Liver (tissue), 9 donors: ENCODE measurements around the gene NFIA. TPM values are rescaled to one million over a fixed set of nuclear protein-coding genes. Genes with fewer than 3 reads are reported as not detected.

Experiments
- DNase-seq: peaks from one replicate; pipeline ENCODE4 v3.0.0-alpha.2; 2017; ENCODE audit warnings: low spot score
- H3K27ac ChIP-seq, 2 donors: one replicate each; pipeline ENCODE4 v1.7.0; 2013; ENCODE audit warnings: inconsistent platforms in 2 of 2, low read length in 2 of 2, control low read depth in 1 of 2, low read depth in 1 of 2, mild to moderate bottlenecking in 1 of 2
- H3K27me3 ChIP-seq, 4 donors: one replicate each; pipeline versions ENCODE4 v1.6.1 to v1.7.0; 2013; ENCODE audit warnings: low read length in 3 of 4, inconsistent platforms in 1 of 4, mild to moderate bottlenecking in 1 of 4, moderate library complexity in 1 of 4; ENCODE audit not compliant: control insufficient read depth in 4 of 4, insufficient read depth in 4 of 4
- H3K36me3 ChIP-seq, 4 donors: one replicate each; pipeline versions ENCODE4 v1.6.1 to v1.7.0; 2013; ENCODE audit warnings: low read length in 3 of 4, mild to moderate bottlenecking in 3 of 4, low read depth in 1 of 4, moderate library complexity in 1 of 4; ENCODE audit not compliant: control insufficient read depth in 4 of 4, insufficient read depth in 3 of 4
- H3K4me1 ChIP-seq, 4 donors: one replicate each; pipeline versions ENCODE4 v1.6.1 to v1.7.0; 2013; ENCODE audit warnings: low read length in 3 of 4, mild to moderate bottlenecking in 3 of 4, moderate library complexity in 1 of 4; ENCODE audit not compliant: control insufficient read depth in 4 of 4, insufficient read depth in 4 of 4
- H3K4me3 ChIP-seq, 3 donors: one replicate each; pipeline versions ENCODE4 v1.6.1 to v1.7.0; 2013; ENCODE audit warnings: low read length in 3 of 3, control low read depth in 1 of 3, low read depth in 1 of 3, mild to moderate bottlenecking in 1 of 3
- H3K9ac ChIP-seq, 2 donors: one replicate each; pipeline ENCODE4 v1.7.0; 2013; ENCODE audit warnings: low read length in 2 of 2, mild to moderate bottlenecking in 2 of 2, moderate library complexity in 2 of 2, control low read depth in 1 of 2, low read depth in 1 of 2
- H3K9me3 ChIP-seq, 4 donors: one replicate each; pipeline versions ENCODE4 v1.6.1 to v1.7.0; 2013; ENCODE audit warnings: low read length in 3 of 4; ENCODE audit not compliant: control insufficient read depth in 4 of 4
- ATF3 ChIP-seq: IDR thresholded peaks from 2 replicates; pipeline ENCODE4 v1.6.1; 2016; ENCODE audit warnings: antibody characterized with exemption
- CTCF ChIP-seq: fragments of 150-350 bp; IDR thresholded peaks from 2 replicates; pipeline ENCODE4 v1.5.1; 2017; ENCODE audit warnings: improper control_type of control experiment, low read depth, low read length; ENCODE audit not compliant: missing input control
- EGR1 ChIP-seq, 2 donors: IDR thresholded peaks; 2 replicates each; pipeline ENCODE4 v1.6.1; 2016 to 2018; ENCODE audit warnings: antibody characterized with exemption in 2 of 2, low read depth in 2 of 2
- FOXA1 ChIP-seq: IDR thresholded peaks from 2 replicates; pipeline ENCODE4 v1.6.1; 2016; ENCODE audit warnings: antibody characterized with exemption
- FOXA2 ChIP-seq: IDR thresholded peaks from 2 replicates; pipeline ENCODE4 v1.6.1; 2016; ENCODE audit warnings: antibody characterized with exemption
- GABPA ChIP-seq, 2 donors: IDR thresholded peaks in 1 of 2; conservative IDR thresholded peaks in 1 of 2; 2 replicates each; pipeline ENCODE4 v1.6.1; 2016; ENCODE audit warnings: antibody characterized with exemption in 2 of 2, mild to moderate bottlenecking in 1 of 2, moderate library complexity in 1 of 2
- HNF4A ChIP-seq, 2 donors: conservative IDR thresholded peaks; 2 replicates each; pipeline ENCODE4 v1.6.1; 2016; ENCODE audit warnings: antibody characterized with exemption in 2 of 2, mild to moderate bottlenecking in 2 of 2
- HNF4G ChIP-seq: IDR thresholded peaks from 2 replicates; pipeline ENCODE4 v1.6.1; 2016; ENCODE audit warnings: antibody characterized with exemption
- JUND ChIP-seq, 2 donors: IDR thresholded peaks; 2 replicates each; pipeline ENCODE4 v1.6.1; 2016; ENCODE audit warnings: antibody characterized with exemption in 2 of 2
- MAX ChIP-seq: IDR thresholded peaks from 2 replicates; pipeline ENCODE4 v1.6.1; 2016; ENCODE audit warnings: antibody characterized with exemption
- NR2F2 ChIP-seq: IDR thresholded peaks from 2 replicates; pipeline ENCODE4 v1.6.1; 2016; ENCODE audit warnings: antibody characterized with exemption
- RAD21 ChIP-seq, 2 donors: IDR thresholded peaks; 2 replicates each; pipeline ENCODE4 v1.6.1; 2016; ENCODE audit warnings: antibody characterized with exemption in 2 of 2, mild to moderate bottlenecking in 2 of 2
- REST ChIP-seq: IDR thresholded peaks from 2 replicates; pipeline ENCODE4 v1.6.1; 2016; ENCODE audit warnings: antibody characterized with exemption, mild to moderate bottlenecking
- RXRA ChIP-seq, 2 donors: IDR thresholded peaks; 2 replicates each; pipeline ENCODE4 v1.6.1; 2017 to 2018; ENCODE audit warnings: antibody characterized with exemption in 2 of 2, mild to moderate bottlenecking in 1 of 2
- SP1 ChIP-seq: IDR thresholded peaks from 2 replicates; pipeline ENCODE4 v1.6.1; 2018; ENCODE audit warnings: antibody characterized with exemption, mild to moderate bottlenecking
- TAF1 ChIP-seq: conservative IDR thresholded peaks from 2 replicates; pipeline ENCODE4 v1.6.1; 2016; ENCODE audit warnings: antibody characterized with exemption, mild to moderate bottlenecking
- YY1 ChIP-seq: IDR thresholded peaks from 2 replicates; pipeline ENCODE4 v1.6.1; 2016; ENCODE audit warnings: antibody characterized with exemption, mild to moderate bottlenecking
- ZBTB33 ChIP-seq: IDR thresholded peaks from 2 replicates; pipeline ENCODE4 v1.6.1; 2016; ENCODE audit warnings: antibody characterized with exemption
- WGBS: extraction: QIAGEN DNeasy Blood & Tissue Kit; methylation state at CpG from one replicate; pipeline ENCODE4 v1.1.7; 2013; 5-methylcytosine and 5-hydroxymethylcytosine counted together
- polyA plus RNA-seq, 2 donors: library from polyadenylated mRNA; stranded (reverse) in 1 of 2; unstranded in 1 of 2; fragments of 200-250 nt in 1 of 2; fragments of >200 nt in 1 of 2; fragmentation: Nextera tagmentation in 1 of 2; extraction: Ambion mirVana in 1 of 2; gene quantifications; one replicate each; pipeline versions ENCODE4 v1.2.1 to v1.2.3, GENCODE V29; 2013 to 2015
- total RNA-seq, 2 donors: library from RNA; depleted of rRNA; stranded (reverse); fragments of >200 nt; gene quantifications; one replicate each; pipeline ENCODE4 v1.2.3, GENCODE V29; 2014
- donor health status: healthy.
- donor health status: healthy.
- donor health status: healthy.
- donor health status: healthy.
- donor health status: healthy.

Gene NFIA
- total and polyA plus RNA-seq, 4 donors = 6.8 to 53.7 (median 22.2) TPM

- no peak for DNase-seq
- Histone ChIP-seq H3K27ac (peak overlapping the region; percentile 61 to 72), H3K36me3 (peaks cover 0 to 3% (median 0%) of the 10 kb centered on the region in 4 donors), H3K27me3 (no peaks in the 10 kb centered on the region), H3K9me3 (no peaks in the 10 kb centered on the region), H3K4me1 (peaks cover 2 to 46% (median 24%) of the 10 kb centered on the region in 4 donors), H3K9ac (peak overlapping the region in 1 of 2 donors; percentile 22), H3K4me3 (no peak overlapping the region)
- TF ChIP-seq ZBTB33 = no peak
- TF ChIP-seq NR2F2 = no peak
- no peak for TF ChIP-seq SP1
- no peak for TF ChIP-seq GABPA (IDR thresholded peaks at IDR 0.05 in 1 of 2, conservative IDR thresholded peaks at IDR 0.05 in 1 of 2)
- no peak for TF ChIP-seq JUND (IDR thresholded peaks at IDR 0.05)
- WGBS = 71% methylated on average over 1 of the region's 1 CpG
These were observed 255.1 kb downstream of the NFIA start for GRCh38 chr1:61337441-61337951.

GRCh38 chr1:61337981-61338848 is 255.9 kb downstream of the NFIA start:
- Histone ChIP-seq H3K4me1 (peaks cover 2 to 46% (median 24%) of the 10 kb centered on the region in 4 donors), H3K36me3 (peaks cover 0 to 2% (median 0%) of the 10 kb centered on the region in 4 donors), H3K27me3 (no peaks in the 10 kb centered on the region), H3K27ac (peak overlapping the region; percentile 61 to 72), H3K9ac (peak overlapping the region; percentile 21 to 50), H3K9me3 (no peaks in the 10 kb centered on the region), H3K4me3 (peak overlapping the region in 1 of 3 donors; percentile 19)
- WGBS = 19% methylated on average over 13 of the region's 13 CpGs
- DNase-seq = no peak
- TF ChIP-seq ATF3 (no peak), MAX (peak; percentile 27), FOXA2 (no peak), TAF1 (peak; percentile 18), FOXA1 (no peak), YY1 (peak; percentile 48), GABPA (IDR thresholded peaks at IDR 0.05 in 1 of 2, conservative IDR thresholded peaks at IDR 0.05 in 1 of 2) (no peak), EGR1 (IDR thresholded peaks at IDR 0.05; ENCODE audit: low read depth in 2 of 2) (no peak), NR2F2 (no peak), HNF4G (peak; percentile 23), REST (no peak), HNF4A (conservative IDR thresholded peaks at IDR 0.05) (peak; percentile 24 to 61), SP1 (peak; percentile 57), RAD21 (IDR thresholded peaks at IDR 0.05) (peak; percentile 90 to 96), CTCF (peak; percentile 73), RXRA (IDR thresholded peaks at IDR 0.05) (peak; percentile 37 to 64), ZBTB33 (peak; percentile 17), JUND (IDR thresholded peaks at IDR 0.05) (peak; percentile 78 to 85)
